ENCODE results near the gene CACNB3. TPM values are rescaled to one million over a fixed set of nuclear protein-coding genes. Genes with fewer than 3 reads are reported as not detected.
A peak's percentile ranks its signal among the peaks of the same experiment; 100 is the strongest.

CACNB3 gene
- total RNA-seq, 1 experiment from 2014 or later: 23.8 TPM

GRCh38 chr12:48777501-48778400 is 40.5 kb upstream of the CACNB3 start:
- BruUV-seq (replicated peaks): no TSS peak
- Histone ChIP-seq H3K36me3 (ENCODE audit: insufficient read depth, low read length, poor library complexity, severe bottlenecking) (no peaks in the 10 kb centered on the region), H3K27ac (ENCODE audit: low read depth, low read length, poor library complexity, severe bottlenecking) (no peak overlapping the region), H3K27me3 (replicated peaks; ENCODE audit: insufficient read depth, low read depth, low read length, poor library complexity) (no peaks in the 10 kb centered on the region), H3K4me3 (ENCODE audit: low read depth, low read length, poor library complexity, severe bottlenecking) (no peak overlapping the region), H3K9me3 (ENCODE audit: low read depth, low read length, poor library complexity, severe bottlenecking) (no peaks in the 10 kb centered on the region), H3K4me1 (ENCODE audit: insufficient read depth, low read length, poor library complexity, severe bottlenecking) (peaks cover 10% of the 10 kb centered on the region)
- no peak for DNase-seq (ENCODE audit: low spot score)
- CTCF ChIA-PET: no interaction called here
- POLR2A ChIA-PET (ENCODE audit: low non-redundant PET): no interaction called here
- TF ChIP-seq EZH2 (IDR thresholded peaks at IDR 0.05; ENCODE audit: borderline replicate concordance, low read depth, low read length, poor library complexity, severe bottlenecking): no peak
- no peak for TF ChIP-seq CTCF (conservative IDR thresholded peaks at IDR 0.05; ENCODE audit: low read depth, low read length)
- intact Hi-C loops (cut with micrococcal nuclease; ENCODE audit: unreplicated experiment): no loop called here

GRCh38 chr12:48779869-48780268 is 38.4 kb upstream of the CACNB3 start:
- Histone ChIP-seq H3K36me3 (ENCODE audit: insufficient read depth, low read length, poor library complexity, severe bottlenecking) (no peaks in the 10 kb centered on the region), H3K4me3 (ENCODE audit: low read depth, low read length, poor library complexity, severe bottlenecking) (no peak overlapping the region), H3K27me3 (replicated peaks; ENCODE audit: insufficient read depth, low read depth, low read length, poor library complexity) (no peaks in the 10 kb centered on the region), H3K9me3 (ENCODE audit: low read depth, low read length, poor library complexity, severe bottlenecking) (no peaks in the 10 kb centered on the region), H3K27ac (ENCODE audit: low read depth, low read length, poor library complexity, severe bottlenecking) (peak overlapping the region; percentile 16), H3K4me1 (ENCODE audit: insufficient read depth, low read length, poor library complexity, severe bottlenecking) (peaks cover 10% of the 10 kb centered on the region)
- peak; percentile 50 for DNase-seq (ENCODE audit: low spot score)
- CTCF ChIA-PET: interaction anchor here (0.5 kb wide), 1 partner anchor 27 kb away, joined by 10 read pairs; no protein-coding TSS in a partner anchor
- TF ChIP-seq EZH2 (IDR thresholded peaks at IDR 0.05; ENCODE audit: borderline replicate concordance, low read depth, low read length, poor library complexity, severe bottlenecking) (no peak), CTCF (conservative IDR thresholded peaks at IDR 0.05; ENCODE audit: low read depth, low read length) (no peak)
- intact Hi-C loops (cut with micrococcal nuclease; ENCODE audit: unreplicated experiment): no loop called here
- no TSS peak for BruUV-seq (replicated peaks)
- POLR2A ChIA-PET (ENCODE audit: low non-redundant PET): no interaction called here

GRCh38 chr12:48780381-48781025 is 37.8 kb upstream of the CACNB3 start:
- H3K9me3 ChIP-seq (ENCODE audit: low read depth, low read length, poor library complexity, severe bottlenecking): no peaks in the 10 kb centered on the region
- no peaks in the 10 kb centered on the region for H3K27me3 ChIP-seq (replicated peaks; ENCODE audit: insufficient read depth, low read depth, low read length, poor library complexity)
- no peak for TF ChIP-seq CTCF (conservative IDR thresholded peaks at IDR 0.05; ENCODE audit: low read depth, low read length)
- no peak overlapping the region for H3K4me3 ChIP-seq (ENCODE audit: low read depth, low read length, poor library complexity, severe bottlenecking)
- intact Hi-C loops (cut with micrococcal nuclease; ENCODE audit: unreplicated experiment): no loop called here
- peak overlapping the region; percentile 16 for H3K27ac ChIP-seq (ENCODE audit: low read depth, low read length, poor library complexity, severe bottlenecking)
- POLR2A ChIA-PET (ENCODE audit: low non-redundant PET): no interaction called here
- no peak for DNase-seq (ENCODE audit: low spot score)
- CTCF ChIA-PET: interaction anchor here (0.6 kb wide), 1 partner anchor 164 kb away, joined by 4 read pairs; no protein-coding TSS in a partner anchor
- H3K36me3 ChIP-seq (ENCODE audit: insufficient read depth, low read length, poor library complexity, severe bottlenecking): no peaks in the 10 kb centered on the region
- peaks cover 10% of the 10 kb centered on the region for H3K4me1 ChIP-seq (ENCODE audit: insufficient read depth, low read length, poor library complexity, severe bottlenecking)
- BruUV-seq (replicated peaks): no TSS peak
